Measurements from ENCODE around the gene EEF1A2.

Gene EEF1A2

DNA sequence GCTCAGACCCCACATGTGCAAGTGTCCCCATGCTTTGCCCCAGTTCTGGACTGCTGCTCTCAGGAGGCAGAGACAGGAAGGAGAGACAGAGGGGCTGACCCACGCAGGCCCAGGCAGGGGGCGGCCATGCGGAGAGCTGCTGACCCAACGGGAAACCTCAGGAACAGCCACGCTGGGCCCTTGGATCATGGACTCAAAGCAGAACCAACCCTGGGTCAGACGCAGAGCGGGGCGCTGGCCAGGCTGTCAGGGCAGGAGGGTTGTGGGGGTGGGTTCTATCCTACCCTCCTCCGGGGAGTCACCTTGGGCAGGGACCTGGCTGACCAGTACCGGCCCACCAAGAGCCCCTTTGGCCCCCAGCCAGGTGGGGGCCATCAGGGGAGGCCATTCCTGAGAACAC is 28.5 kb downstream of the EEF1A2 start:
- H3K9ac ChIP-seq: no peak overlapping the region
- TF ChIP-seq, protein P1, sequence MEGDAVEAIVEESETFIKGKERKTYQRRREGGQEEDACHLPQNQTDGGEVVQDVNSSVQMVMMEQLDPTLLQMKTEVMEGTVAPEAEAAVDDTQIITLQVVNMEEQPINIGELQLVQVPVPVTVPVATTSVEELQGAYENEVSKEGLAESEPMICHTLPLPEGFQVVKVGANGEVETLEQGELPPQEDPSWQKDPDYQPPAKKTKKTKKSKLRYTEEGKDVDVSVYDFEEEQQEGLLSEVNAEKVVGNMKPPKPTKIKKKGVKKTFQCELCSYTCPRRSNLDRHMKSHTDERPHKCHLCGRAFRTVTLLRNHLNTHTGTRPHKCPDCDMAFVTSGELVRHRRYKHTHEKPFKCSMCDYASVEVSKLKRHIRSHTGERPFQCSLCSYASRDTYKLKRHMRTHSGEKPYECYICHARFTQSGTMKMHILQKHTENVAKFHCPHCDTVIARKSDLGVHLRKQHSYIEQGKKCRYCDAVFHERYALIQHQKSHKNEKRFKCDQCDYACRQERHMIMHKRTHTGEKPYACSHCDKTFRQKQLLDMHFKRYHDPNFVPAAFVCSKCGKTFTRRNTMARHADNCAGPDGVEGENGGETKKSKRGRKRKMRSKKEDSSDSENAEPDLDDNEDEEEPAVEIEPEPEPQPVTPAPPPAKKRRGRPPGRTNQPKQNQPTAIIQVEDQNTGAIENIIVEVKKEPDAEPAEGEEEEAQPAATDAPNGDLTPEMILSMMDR (conservative IDR thresholded peaks at IDR 0.05; ENCODE audit: low read depth, low read length): no peak
- no peaks in the 10 kb centered on the region for H4K20me1 ChIP-seq (ENCODE audit: insufficient read depth)
- no peaks in the 10 kb centered on the region for H3K4me1 ChIP-seq (ENCODE audit: low read depth, poor library complexity, severe bottlenecking)
- no peak overlapping the region for H3K27ac ChIP-seq
- H3K27me3 ChIP-seq (ENCODE audit: insufficient read depth, low read depth): peaks cover 84% of the 10 kb centered on the region
- H2AFZ ChIP-seq (ENCODE audit: low read depth): no peak overlapping the region
- H3K4me3 ChIP-seq (IDR thresholded peaks at IDR 0.05; ENCODE audit: insufficient read depth, low read depth, low read length): no peak overlapping the region
- no peaks in the 10 kb centered on the region for H3K36me3 ChIP-seq (ENCODE audit: insufficient read depth)
- H3K79me2 ChIP-seq (ENCODE audit: insufficient read depth, low read depth): no peaks in the 10 kb centered on the region
- H3K4me2 ChIP-seq: no peak overlapping the region

DNA sequence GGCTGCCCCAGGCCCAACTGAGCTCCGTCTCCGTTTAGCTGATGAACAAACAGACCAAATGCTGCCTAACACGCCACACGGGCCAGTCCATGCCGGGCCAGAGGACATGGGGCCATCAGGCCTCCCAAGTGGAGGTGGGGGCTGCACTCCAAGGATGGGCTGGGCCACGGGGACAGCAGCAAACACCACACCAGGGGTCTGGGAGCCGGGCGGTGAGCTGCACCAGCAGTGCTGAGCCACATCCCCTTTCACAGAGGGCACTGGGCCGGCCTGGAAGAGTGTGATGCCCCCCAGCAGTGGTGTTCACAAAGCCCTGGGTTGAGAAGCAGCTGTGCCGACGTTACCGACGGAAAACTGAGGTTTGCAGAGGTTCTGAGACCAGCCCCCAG is 29.2 kb downstream of the EEF1A2 start:
- no peaks in the 10 kb centered on the region for H4K20me1 ChIP-seq (ENCODE audit: insufficient read depth)
- H3K4me3 ChIP-seq (IDR thresholded peaks at IDR 0.05; ENCODE audit: insufficient read depth, low read depth, low read length): no peak overlapping the region
- H3K79me2 ChIP-seq (ENCODE audit: insufficient read depth, low read depth): no peaks in the 10 kb centered on the region
- no peaks in the 10 kb centered on the region for H3K4me1 ChIP-seq (ENCODE audit: low read depth, poor library complexity, severe bottlenecking)
- no peak overlapping the region for H3K27ac ChIP-seq
- H2AFZ ChIP-seq (ENCODE audit: low read depth): no peak overlapping the region
- H3K36me3 ChIP-seq (ENCODE audit: insufficient read depth): no peaks in the 10 kb centered on the region
- H3K4me2 ChIP-seq: no peak overlapping the region
- H3K9ac ChIP-seq: no peak overlapping the region
- peaks cover 84% of the 10 kb centered on the region for H3K27me3 ChIP-seq (ENCODE audit: insufficient read depth, low read depth)
- TF ChIP-seq, protein P1 (conservative IDR thresholded peaks at IDR 0.05; ENCODE audit: low read depth, low read length): no peak

DNA sequence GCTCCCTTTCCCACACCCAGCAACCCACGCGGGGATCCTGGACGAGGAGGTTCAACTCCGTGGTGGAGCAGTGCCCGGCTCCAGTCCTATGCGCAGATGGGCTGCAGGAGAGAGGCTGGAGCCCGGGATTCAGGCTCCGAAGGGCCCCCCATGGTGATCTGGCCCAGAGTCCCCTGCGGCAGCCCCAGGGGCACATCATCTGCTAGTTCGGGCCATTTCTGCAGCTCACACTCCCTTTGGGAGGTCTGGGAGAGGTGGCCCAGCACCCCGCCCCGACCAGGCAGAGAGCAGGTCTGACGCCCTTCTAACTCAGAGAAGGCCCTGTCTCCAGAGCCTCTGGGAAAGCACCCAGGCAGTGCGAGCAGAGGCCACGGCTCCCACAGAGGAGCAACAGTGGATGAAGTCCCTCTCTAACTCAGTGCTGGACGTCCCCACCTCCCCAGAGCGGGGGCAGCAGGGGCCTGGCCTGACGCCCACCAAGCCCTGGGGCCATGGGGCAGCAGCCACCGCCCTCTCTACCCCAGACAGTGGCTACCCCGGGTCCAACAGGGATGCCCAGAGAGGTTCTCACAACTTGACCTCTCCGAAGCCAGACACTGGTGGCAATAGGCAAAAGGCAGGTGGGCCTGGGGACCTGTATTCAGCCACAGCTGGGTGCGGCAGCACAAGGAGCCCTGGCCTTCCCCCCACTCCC is 29.7 kb downstream of the EEF1A2 start:
- Histone ChIP-seq H3K36me3 (ENCODE audit: insufficient read depth) (no peaks in the 10 kb centered on the region), H3K27ac (no peak overlapping the region), H3K27me3 (ENCODE audit: insufficient read depth, low read depth) (peaks cover 84% of the 10 kb centered on the region), H4K20me1 (ENCODE audit: insufficient read depth) (no peaks in the 10 kb centered on the region), H2AFZ (ENCODE audit: low read depth) (no peak overlapping the region), H3K4me2 (no peak overlapping the region), H3K4me3 (IDR thresholded peaks at IDR 0.05; ENCODE audit: insufficient read depth, low read depth, low read length) (no peak overlapping the region), H3K9ac (no peak overlapping the region), H3K4me1 (ENCODE audit: low read depth, poor library complexity, severe bottlenecking) (no peaks in the 10 kb centered on the region), H3K79me2 (ENCODE audit: insufficient read depth, low read depth) (no peaks in the 10 kb centered on the region)
- TF ChIP-seq, protein P1 (conservative IDR thresholded peaks at IDR 0.05; ENCODE audit: low read depth, low read length): no peak

DNA sequence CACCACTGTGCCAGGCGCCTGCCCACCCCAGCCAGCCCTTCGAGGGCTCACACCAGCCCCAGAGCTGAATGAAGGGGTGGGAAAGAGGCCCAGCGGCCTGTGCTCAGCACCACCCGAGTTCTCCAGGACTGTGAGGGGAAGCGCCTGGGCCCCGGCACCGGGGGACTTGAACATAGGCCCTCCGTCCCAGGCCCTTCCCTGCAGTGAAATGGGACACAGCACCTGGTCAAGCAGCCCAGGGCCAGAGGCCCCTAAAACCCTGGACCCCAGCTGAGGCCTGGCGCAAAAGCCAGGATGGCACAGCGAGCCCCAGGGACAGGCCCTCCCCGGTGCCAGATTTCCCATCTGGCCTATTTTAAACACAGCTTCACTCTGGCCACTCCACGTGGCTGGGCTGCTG is 30.5 kb downstream of the EEF1A2 start:
- Histone ChIP-seq H3K79me2 (ENCODE audit: insufficient read depth, low read depth) (no peaks in the 10 kb centered on the region), H3K4me2 (no peak overlapping the region), H3K36me3 (ENCODE audit: insufficient read depth) (no peaks in the 10 kb centered on the region), H3K27ac (no peak overlapping the region), H3K4me1 (ENCODE audit: low read depth, poor library complexity, severe bottlenecking) (no peaks in the 10 kb centered on the region), H3K4me3 (IDR thresholded peaks at IDR 0.05; ENCODE audit: insufficient read depth, low read depth, low read length) (no peak overlapping the region), H3K9ac (no peak overlapping the region), H3K27me3 (ENCODE audit: insufficient read depth, low read depth) (peaks cover 84% of the 10 kb centered on the region), H2AFZ (ENCODE audit: low read depth) (no peak overlapping the region), H4K20me1 (ENCODE audit: insufficient read depth) (no peaks in the 10 kb centered on the region)
- TF ChIP-seq, protein P1 (conservative IDR thresholded peaks at IDR 0.05; ENCODE audit: low read depth, low read length): no peak

All from KMS-11 (cell line).